Osteoblast (primary cell): Measurements from ENCODE around the gene FOXD3. TPM values are rescaled to one million over a fixed set of nuclear protein-coding genes. Genes with fewer than 3 reads are reported as not detected.

Experiments used
- DNase-seq: peaks from one replicate; pipeline ENCODE4 v3.0.0; 2011; ENCODE audit warnings: low spot score, mixed read lengths; ENCODE audit not compliant: insufficient read length; ENCODE audit errors: missing footprints
- H2AFZ ChIP-seq: 2 replicates; pipeline ENCODE4 v1.6.0; 2011; ENCODE audit warnings: mild to moderate bottlenecking, low read length
- H3K27ac ChIP-seq: 2 replicates; pipeline ENCODE4 v1.5.1; 2011; ENCODE audit warnings: mild to moderate bottlenecking, low read depth, low read length, moderate library complexity
- H3K27me3 ChIP-seq: 2 replicates; pipeline ENCODE4 v1.6.0; 2012; ENCODE audit warnings: mild to moderate bottlenecking, control low read depth, inconsistent platforms, low read length, moderate library complexity; ENCODE audit not compliant: insufficient read depth
- H3K36me3 ChIP-seq: 2 replicates; pipeline ENCODE4 v1.5.1; 2011; ENCODE audit warnings: mild to moderate bottlenecking, low read length, control low read depth, moderate library complexity; ENCODE audit not compliant: insufficient read depth
- H3K4me1 ChIP-seq: 2 replicates; pipeline ENCODE4 v1.5.1; 2011; ENCODE audit warnings: mild to moderate bottlenecking, low read length, control low read depth, moderate library complexity; ENCODE audit not compliant: insufficient read depth
- H3K4me2 ChIP-seq: 2 replicates; pipeline ENCODE4 v1.6.0; 2011; ENCODE audit warnings: mild to moderate bottlenecking, low read length; ENCODE audit not compliant: insufficient read depth
- H3K4me3 ChIP-seq: fragments of 200-600 bp; sonication (generic); 3 replicates; pipeline ENCODE4 v1.5.1; 2012; ENCODE audit warnings: mild to moderate bottlenecking, low read length, inconsistent platforms; ENCODE audit not compliant: insufficient read depth
- H3K79me2 ChIP-seq: 2 replicates; pipeline ENCODE4 v1.6.0; 2012; ENCODE audit warnings: mild to moderate bottlenecking, low read length, control low read depth, inconsistent platforms; ENCODE audit not compliant: insufficient read depth
- H3K9me3 ChIP-seq: 2 replicates; pipeline ENCODE4 v1.5.1; 2011; ENCODE audit warnings: low read depth, low read length, control low read depth
- H4K20me1 ChIP-seq: 2 replicates; pipeline ENCODE4 v1.6.0; 2012; ENCODE audit warnings: mild to moderate bottlenecking, low read length, control low read depth; ENCODE audit not compliant: insufficient read depth
- total RNA-seq: library from RNA; depleted of rRNA; stranded (reverse); fragments of >200 nt; gene quantifications from 2 replicates; pipeline ENCODE4 v1.2.3, GENCODE V29; 2012
- TF ChIP-seq, protein P1 (sequence below): IDR thresholded peaks from 2 replicates; pipeline ENCODE4 v1.5.1; 2011; ENCODE audit warnings: mild to moderate bottlenecking, low read depth, low read length, moderate library complexity; ENCODE audit errors: extremely low read depth

FOXD3 gene
- total RNA-seq, 1 donor: not detected

DNA sequence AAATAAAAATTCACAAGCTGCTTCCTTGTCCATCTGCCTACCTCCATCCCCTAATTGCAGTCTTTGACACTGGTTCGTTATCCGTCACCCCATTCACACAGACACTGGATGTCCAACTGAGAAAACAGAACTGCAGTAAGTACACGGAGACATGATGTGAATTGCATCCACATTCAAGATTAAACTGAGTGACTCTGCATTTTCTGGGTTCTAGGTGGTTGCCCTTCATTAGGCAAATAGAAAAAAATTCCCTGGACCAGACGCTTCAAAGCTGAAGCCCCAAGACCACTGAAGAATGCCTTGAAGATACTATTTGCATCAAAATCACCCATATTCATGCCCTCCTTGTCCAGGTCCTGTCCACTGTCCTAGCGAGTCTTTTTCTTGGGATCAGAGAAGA, 37.2 kb downstream of the FOXD3 start:
- TF ChIP-seq, protein P1, sequence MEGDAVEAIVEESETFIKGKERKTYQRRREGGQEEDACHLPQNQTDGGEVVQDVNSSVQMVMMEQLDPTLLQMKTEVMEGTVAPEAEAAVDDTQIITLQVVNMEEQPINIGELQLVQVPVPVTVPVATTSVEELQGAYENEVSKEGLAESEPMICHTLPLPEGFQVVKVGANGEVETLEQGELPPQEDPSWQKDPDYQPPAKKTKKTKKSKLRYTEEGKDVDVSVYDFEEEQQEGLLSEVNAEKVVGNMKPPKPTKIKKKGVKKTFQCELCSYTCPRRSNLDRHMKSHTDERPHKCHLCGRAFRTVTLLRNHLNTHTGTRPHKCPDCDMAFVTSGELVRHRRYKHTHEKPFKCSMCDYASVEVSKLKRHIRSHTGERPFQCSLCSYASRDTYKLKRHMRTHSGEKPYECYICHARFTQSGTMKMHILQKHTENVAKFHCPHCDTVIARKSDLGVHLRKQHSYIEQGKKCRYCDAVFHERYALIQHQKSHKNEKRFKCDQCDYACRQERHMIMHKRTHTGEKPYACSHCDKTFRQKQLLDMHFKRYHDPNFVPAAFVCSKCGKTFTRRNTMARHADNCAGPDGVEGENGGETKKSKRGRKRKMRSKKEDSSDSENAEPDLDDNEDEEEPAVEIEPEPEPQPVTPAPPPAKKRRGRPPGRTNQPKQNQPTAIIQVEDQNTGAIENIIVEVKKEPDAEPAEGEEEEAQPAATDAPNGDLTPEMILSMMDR: no peak
- Histone ChIP-seq H2AFZ (no peak overlapping the region), H3K4me2 (no peak overlapping the region), H3K79me2 (no peaks in the 10 kb centered on the region), H3K36me3 (no peaks in the 10 kb centered on the region), H3K4me1 (no peaks in the 10 kb centered on the region), H4K20me1 (no peaks in the 10 kb centered on the region), H3K27me3 (peaks cover 2% of the 10 kb centered on the region), H3K9me3 (no peaks in the 10 kb centered on the region), H3K4me3 (no peak overlapping the region), H3K27ac (no peak overlapping the region)
- DNase-seq: no peak

DNA sequence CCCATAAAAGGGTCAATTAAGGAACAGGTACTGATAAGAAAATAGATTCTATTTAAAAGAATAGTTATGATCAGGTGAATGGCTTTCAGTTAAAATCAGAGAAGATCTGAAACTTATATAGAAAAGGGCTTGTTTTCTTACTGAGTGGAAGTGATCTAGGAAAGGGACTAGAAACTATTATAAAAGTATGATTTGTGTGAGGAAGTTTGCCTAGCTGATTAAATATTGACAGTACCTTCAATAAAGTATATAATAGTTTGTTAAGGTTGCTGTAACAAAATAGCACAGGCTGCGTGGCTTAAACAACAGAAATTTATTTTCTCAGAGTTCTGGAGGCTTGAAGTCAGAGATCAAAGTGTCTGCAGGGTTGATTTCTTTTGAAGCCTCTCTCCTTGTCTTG, 39.7 kb downstream of the FOXD3 start:
- H3K4me2 ChIP-seq: no peak overlapping the region
- no peaks in the 10 kb centered on the region for H3K79me2 ChIP-seq
- TF ChIP-seq, protein P1: no peak
- no peak overlapping the region for H2AFZ ChIP-seq
- peaks cover 2% of the 10 kb centered on the region for H3K27me3 ChIP-seq
- H3K4me1 ChIP-seq: no peaks in the 10 kb centered on the region
- H3K9me3 ChIP-seq: no peaks in the 10 kb centered on the region
- no peak for DNase-seq
- H3K4me3 ChIP-seq: no peak overlapping the region
- no peaks in the 10 kb centered on the region for H3K36me3 ChIP-seq
- H3K27ac ChIP-seq: no peak overlapping the region
- no peaks in the 10 kb centered on the region for H4K20me1 ChIP-seq

DNA sequence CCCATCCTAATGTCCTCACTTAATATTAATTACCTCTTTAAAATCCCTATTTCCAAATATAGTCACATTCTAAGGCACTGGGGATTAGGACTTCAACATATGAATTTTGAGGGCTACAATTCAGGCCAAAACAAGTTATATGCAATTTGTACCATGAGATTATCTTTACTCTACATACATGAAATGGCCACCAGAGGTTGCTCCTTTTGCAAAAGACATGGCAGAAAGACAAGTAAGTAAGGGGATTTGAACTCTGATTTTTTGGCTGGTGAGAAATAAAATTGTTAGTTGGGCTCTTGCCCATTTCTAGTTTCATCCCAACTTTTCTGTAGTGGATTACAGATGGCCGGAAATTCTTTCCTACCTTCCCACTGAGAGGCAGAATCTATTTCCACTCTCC, 40.2 kb downstream of the FOXD3 start:
- Histone ChIP-seq H3K79me2 (no peaks in the 10 kb centered on the region), H3K4me3 (no peak overlapping the region), H3K4me1 (no peaks in the 10 kb centered on the region), H3K36me3 (no peaks in the 10 kb centered on the region), H3K27ac (no peak overlapping the region), H3K4me2 (no peak overlapping the region), H4K20me1 (no peaks in the 10 kb centered on the region), H2AFZ (no peak overlapping the region), H3K9me3 (no peaks in the 10 kb centered on the region), H3K27me3 (peaks cover 2% of the 10 kb centered on the region)
- no peak for DNase-seq
- TF ChIP-seq, protein P1: peak; percentile 5

DNA sequence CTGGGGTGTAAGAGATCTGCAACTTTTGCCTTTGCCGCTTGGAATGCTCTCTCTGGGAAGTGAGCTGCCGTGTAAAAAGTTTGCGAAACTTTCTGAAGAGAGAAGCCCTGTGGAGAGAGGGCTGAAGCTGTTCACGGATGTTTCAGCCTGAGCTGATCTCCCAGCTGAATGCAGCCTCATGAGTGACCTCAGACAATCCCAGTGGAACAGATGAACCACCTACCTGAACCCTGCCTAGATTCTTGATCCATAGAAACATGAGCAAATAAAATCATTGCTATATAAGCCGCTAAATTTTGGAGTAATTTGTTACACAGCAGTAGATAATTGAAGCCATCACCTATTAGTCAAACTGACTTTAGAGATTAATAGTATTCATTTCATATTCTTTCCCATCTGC, 40.6 kb downstream of the FOXD3 start:
- TF ChIP-seq, protein P1: no peak
- Histone ChIP-seq H3K4me2 (no peak overlapping the region), H3K4me1 (no peaks in the 10 kb centered on the region)

More for the DNA sequence above, 40.6 kb downstream of the FOXD3 start:
- no peaks in the 10 kb centered on the region for H3K9me3 ChIP-seq
- peaks cover 2% of the 10 kb centered on the region for H3K27me3 ChIP-seq
- no peak overlapping the region for H3K27ac ChIP-seq
- DNase-seq: no peak
- H3K4me3 ChIP-seq: no peak overlapping the region
- H3K79me2 ChIP-seq: no peaks in the 10 kb centered on the region
- no peaks in the 10 kb centered on the region for H4K20me1 ChIP-seq
- H3K36me3 ChIP-seq: no peaks in the 10 kb centered on the region
- H2AFZ ChIP-seq: no peak overlapping the region
